A673 (cell line): Measurements from ENCODE around the gene SNX18. TPM values are rescaled to one million over a fixed set of nuclear protein-coding genes. Genes with fewer than 3 reads are reported as not detected.
A peak's percentile ranks its signal among the peaks of the same experiment; 100 is the strongest.

Source experiments
- BruUV-seq: library from RNA; stranded (reverse); fragments of 400-500 nt; replicated peaks from 2 replicates; lab custom pipeline; 2021; lab: Mats Ljungman, UMichigan
- CTCF ChIA-PET: fragments of 300-600 bp; sonication (Branson Sonifier 250); formaldehyde crosslinking; loops from one replicate; lab custom pipeline; 2022; ENCODE audit warnings: antibody characterized with exemption; lab: Charles Lee
- POLR2A ChIA-PET: fragments of 300-600 bp; sonication (Branson Sonifier 250); formaldehyde crosslinking; loops from one replicate; lab custom pipeline; 2022; ENCODE audit warnings: antibody characterized with exemption; ENCODE audit not compliant: low non-redundant PET; lab: Charles Lee
- DNase-seq: peaks from one replicate; pipeline ENCODE4 v3.0.0-alpha.2; 2015; ENCODE audit warnings: low spot score
- H3K27ac ChIP-seq: fragments of 200-600 bp; sonication (generic); 2 replicates; pipeline ENCODE4 v1.5.1; 2016; ENCODE audit warnings: mixed run types, low read depth, mild to moderate bottlenecking, mixed read lengths, antibody characterized with exemption, low read length; ENCODE audit not compliant: poor library complexity, severe bottlenecking
- H3K27me3 ChIP-seq: fragments of 200-600 bp; sonication (generic); replicated peaks from 2 replicates; pipeline ENCODE4 v1.6.1; 2017; ENCODE audit warnings: mixed run types, low read depth, mild to moderate bottlenecking, mixed read lengths, antibody characterized with exemption, low read length; ENCODE audit not compliant: insufficient read depth, poor library complexity
- H3K36me3 ChIP-seq: fragments of 200-600 bp; sonication (generic); 2 replicates; pipeline ENCODE4 v1.6.1; 2016; ENCODE audit warnings: mixed run types, mild to moderate bottlenecking, mixed read lengths, antibody characterized with exemption, low read length; ENCODE audit not compliant: insufficient read depth, poor library complexity, severe bottlenecking
- H3K4me1 ChIP-seq: fragments of 200-600 bp; sonication (generic); 2 replicates; pipeline ENCODE4 v1.6.1; 2017; ENCODE audit warnings: mixed run types, mild to moderate bottlenecking, mixed read lengths, antibody characterized with exemption, low read length; ENCODE audit not compliant: insufficient read depth, poor library complexity, severe bottlenecking
- H3K4me3 ChIP-seq: fragments of 200-600 bp; sonication (generic); 2 replicates; pipeline ENCODE4 v1.5.1; 2016; ENCODE audit warnings: low read depth, mixed run types, mild to moderate bottlenecking, mixed read lengths, low read length; ENCODE audit not compliant: poor library complexity, severe bottlenecking
- H3K9me3 ChIP-seq: fragments of 200-600 bp; sonication (generic); 2 replicates; pipeline ENCODE4 v1.6.1; 2016; ENCODE audit warnings: mixed run types, low read depth, mild to moderate bottlenecking, mixed read lengths, antibody characterized with exemption, low read length; ENCODE audit not compliant: poor library complexity, severe bottlenecking
- EZH2 ChIP-seq: fragments of 200-600 bp; sonication (generic); IDR thresholded peaks from 2 replicates; pipeline ENCODE4 v1.6.1; 2017; ENCODE audit warnings: borderline replicate concordance, low read depth, mild to moderate bottlenecking, mixed read lengths, antibody characterized with exemption, low read length; ENCODE audit not compliant: poor library complexity, severe bottlenecking
- intact Hi-C: fragments of 100-400 bp; cut with micrococcal nuclease; formaldehyde crosslinking; loops from one replicate; pipeline ENCODE4 v1.10.0; 2022; ENCODE audit not compliant: unreplicated experiment
- total RNA-seq: library from RNA; stranded (reverse); gene quantifications from 2 replicates; pipeline ENCODE4 v1.2.3, GENCODE V29; 2021
- TF ChIP-seq, protein P1 (sequence below): fragments of 300-800, 200-600 bp; sonication (generic); conservative IDR thresholded peaks from 2 replicates; pipeline ENCODE4 v1.5.1; 2017; ENCODE audit warnings: low read depth, mild to moderate bottlenecking, antibody characterized with exemption, low read length, moderate library complexity, mixed read lengths

The SNX18 gene
- total RNA-seq, 1 experiment from 2014 or later: 140 TPM

DNA sequence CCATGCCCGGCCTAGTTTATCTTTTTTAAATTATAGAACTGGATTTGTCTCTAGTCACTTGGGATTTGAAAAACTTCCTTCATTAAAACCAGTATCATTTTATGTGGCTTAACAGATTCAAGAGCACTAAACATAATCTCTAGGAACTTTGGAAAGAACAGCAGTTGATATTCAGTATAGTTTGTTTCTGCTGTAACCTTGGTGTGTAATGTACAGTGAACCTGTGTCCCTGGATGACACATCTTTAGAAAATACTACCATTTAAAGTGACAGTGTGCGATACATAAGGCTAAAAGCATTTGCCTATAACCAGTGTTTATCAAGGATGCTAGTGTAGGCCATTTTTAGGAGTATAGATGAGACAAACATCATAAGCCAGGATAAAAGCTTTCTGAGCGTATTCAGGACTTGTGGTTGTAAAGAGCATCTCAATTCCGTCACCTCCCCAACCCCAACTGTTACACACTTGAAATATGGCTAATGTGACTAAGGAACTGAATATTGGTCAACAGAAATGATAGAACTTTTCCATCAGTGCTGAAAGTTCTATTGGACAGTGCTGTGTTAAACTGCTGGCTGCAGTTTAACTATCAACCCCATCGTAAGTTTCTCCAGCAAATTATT lies 4.4 kb downstream of the SNX18 start:
- H3K9me3 ChIP-seq: no peaks in the 10 kb centered on the region
- TF ChIP-seq, protein P1, sequence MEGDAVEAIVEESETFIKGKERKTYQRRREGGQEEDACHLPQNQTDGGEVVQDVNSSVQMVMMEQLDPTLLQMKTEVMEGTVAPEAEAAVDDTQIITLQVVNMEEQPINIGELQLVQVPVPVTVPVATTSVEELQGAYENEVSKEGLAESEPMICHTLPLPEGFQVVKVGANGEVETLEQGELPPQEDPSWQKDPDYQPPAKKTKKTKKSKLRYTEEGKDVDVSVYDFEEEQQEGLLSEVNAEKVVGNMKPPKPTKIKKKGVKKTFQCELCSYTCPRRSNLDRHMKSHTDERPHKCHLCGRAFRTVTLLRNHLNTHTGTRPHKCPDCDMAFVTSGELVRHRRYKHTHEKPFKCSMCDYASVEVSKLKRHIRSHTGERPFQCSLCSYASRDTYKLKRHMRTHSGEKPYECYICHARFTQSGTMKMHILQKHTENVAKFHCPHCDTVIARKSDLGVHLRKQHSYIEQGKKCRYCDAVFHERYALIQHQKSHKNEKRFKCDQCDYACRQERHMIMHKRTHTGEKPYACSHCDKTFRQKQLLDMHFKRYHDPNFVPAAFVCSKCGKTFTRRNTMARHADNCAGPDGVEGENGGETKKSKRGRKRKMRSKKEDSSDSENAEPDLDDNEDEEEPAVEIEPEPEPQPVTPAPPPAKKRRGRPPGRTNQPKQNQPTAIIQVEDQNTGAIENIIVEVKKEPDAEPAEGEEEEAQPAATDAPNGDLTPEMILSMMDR: no peak
- TF ChIP-seq EZH2: no peak
- peak overlapping the region; percentile 96 for H3K27ac ChIP-seq
- ChIA-PET CTCF (no interaction called here), POLR2A (interaction anchor here (1.0 kb wide), 1 partner anchor 323 kb away, joined by 3 read pairs; no protein-coding TSS in a partner anchor)
- no peak for DNase-seq
- TSS peak; percentile 1 for BruUV-seq
- peaks cover 25% of the 10 kb centered on the region for H3K4me1 ChIP-seq
- no peaks in the 10 kb centered on the region for H3K27me3 ChIP-seq
- H3K4me3 ChIP-seq: peak overlapping the region; percentile 71
- H3K36me3 ChIP-seq: peaks cover 80% of the 10 kb centered on the region
- intact Hi-C loops: loop anchor here (1.0 kb wide), 1 partner anchor 373 kb away; no protein-coding TSS in a partner anchor

DNA sequence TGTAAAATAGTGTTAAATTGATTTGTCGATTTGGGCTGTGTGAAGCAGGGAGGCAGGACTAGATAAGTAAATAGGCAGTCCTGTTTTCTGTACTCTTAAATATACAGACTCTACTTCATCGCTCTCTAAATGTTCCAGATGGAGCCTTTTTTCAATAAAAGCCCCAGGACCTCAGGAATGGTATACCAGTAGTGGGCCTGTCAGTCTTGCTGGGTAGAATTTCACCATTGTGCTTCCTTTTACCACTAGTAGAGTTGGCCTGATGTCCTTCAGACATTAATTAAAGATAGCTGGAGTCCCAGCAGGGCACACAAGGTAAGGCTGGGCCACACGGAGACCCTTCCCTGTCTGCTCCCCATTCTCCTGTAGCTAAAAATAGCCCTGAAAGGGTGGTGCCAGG lies 6.0 kb downstream of the SNX18 start:
- CTCF ChIA-PET: interaction anchor here (1.6 kb wide), 1 partner anchor 344 kb away, joined by 7 read pairs; no protein-coding TSS in a partner anchor
- Histone ChIP-seq H3K9me3 (no peaks in the 10 kb centered on the region), H3K4me1 (peaks cover 38% of the 10 kb centered on the region), H3K27me3 (no peaks in the 10 kb centered on the region), H3K36me3 (peaks cover 83% of the 10 kb centered on the region), H3K4me3 (peak overlapping the region; percentile 71), H3K27ac (peak overlapping the region; percentile 96)
- no peak for DNase-seq
- TF ChIP-seq, protein P1: no peak
- TF ChIP-seq EZH2: no peak
- BruUV-seq: no TSS peak
- POLR2A ChIA-PET: no interaction called here
- intact Hi-C loops: no loop called here

DNA sequence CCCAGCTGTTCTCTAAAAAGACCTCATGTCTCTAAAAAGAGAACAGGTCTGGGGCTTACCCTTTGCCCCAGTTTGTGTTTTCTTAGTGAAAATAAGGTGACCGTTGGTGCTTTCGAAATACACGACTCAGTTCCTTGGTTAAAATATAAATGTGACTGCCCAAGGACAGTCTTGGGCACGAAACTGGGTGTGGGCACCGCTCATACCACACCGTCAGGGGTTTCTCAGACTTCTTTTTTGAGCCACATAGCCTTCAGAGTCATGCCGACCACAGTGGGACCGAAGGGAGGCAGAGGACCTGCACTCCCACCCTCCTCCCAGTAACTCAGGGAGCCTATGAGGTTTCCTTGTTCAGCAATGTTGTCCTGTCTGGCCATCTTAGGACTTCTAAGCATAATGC lies 6.5 kb downstream of the SNX18 start:
- POLR2A ChIA-PET: interaction anchor here (0.8 kb wide), 1 partner anchor 179 kb away, joined by 3 read pairs; no protein-coding TSS in a partner anchor
- Histone ChIP-seq H3K4me3 (peak overlapping the region; percentile 71), H3K9me3 (no peaks in the 10 kb centered on the region), H3K36me3 (peaks cover 78% of the 10 kb centered on the region), H3K4me1 (peaks cover 44% of the 10 kb centered on the region), H3K27me3 (no peaks in the 10 kb centered on the region), H3K27ac (peak overlapping the region; percentile 96)
- TF ChIP-seq, protein P1: no peak
- no peak for TF ChIP-seq EZH2
- CTCF ChIA-PET: interaction anchor here (1.6 kb wide), 1 partner anchor 343 kb away, joined by 7 read pairs; no protein-coding TSS in a partner anchor
- no peak for DNase-seq
- BruUV-seq: no TSS peak
- intact Hi-C loops: loop anchor here (2.0 kb wide), 1 partner anchor 131 kb away; no protein-coding TSS in a partner anchor
